Dedifferentiated amniotic fluid mesenchymal stem cell (primary cell): ENCODE data around the gene SLC40A1.

Source experiments
- DNase-seq: peaks from one replicate; pipeline ENCODE4 v3.0.0-alpha.2; 2016; ENCODE audit errors: extremely low spot score

Gene SLC40A1

DNA sequence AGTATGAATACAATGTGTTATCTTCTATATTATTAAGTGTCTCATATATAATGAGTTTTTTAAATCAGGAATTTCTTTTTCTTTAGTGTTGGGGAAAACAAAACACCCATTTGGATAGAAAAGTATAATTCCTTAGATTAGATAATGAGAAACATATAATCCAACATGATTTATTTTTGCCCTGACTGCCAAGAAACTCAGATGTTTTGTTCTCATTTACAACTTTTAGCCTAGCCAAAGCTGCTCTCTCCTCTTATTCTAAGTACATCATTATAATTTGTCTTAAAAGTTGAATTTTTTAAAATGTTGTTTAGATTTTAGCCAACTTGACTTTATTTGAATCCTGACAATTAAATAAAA is 68.6 kb downstream of the SLC40A1 start:
- no peak for DNase-seq

DNA sequence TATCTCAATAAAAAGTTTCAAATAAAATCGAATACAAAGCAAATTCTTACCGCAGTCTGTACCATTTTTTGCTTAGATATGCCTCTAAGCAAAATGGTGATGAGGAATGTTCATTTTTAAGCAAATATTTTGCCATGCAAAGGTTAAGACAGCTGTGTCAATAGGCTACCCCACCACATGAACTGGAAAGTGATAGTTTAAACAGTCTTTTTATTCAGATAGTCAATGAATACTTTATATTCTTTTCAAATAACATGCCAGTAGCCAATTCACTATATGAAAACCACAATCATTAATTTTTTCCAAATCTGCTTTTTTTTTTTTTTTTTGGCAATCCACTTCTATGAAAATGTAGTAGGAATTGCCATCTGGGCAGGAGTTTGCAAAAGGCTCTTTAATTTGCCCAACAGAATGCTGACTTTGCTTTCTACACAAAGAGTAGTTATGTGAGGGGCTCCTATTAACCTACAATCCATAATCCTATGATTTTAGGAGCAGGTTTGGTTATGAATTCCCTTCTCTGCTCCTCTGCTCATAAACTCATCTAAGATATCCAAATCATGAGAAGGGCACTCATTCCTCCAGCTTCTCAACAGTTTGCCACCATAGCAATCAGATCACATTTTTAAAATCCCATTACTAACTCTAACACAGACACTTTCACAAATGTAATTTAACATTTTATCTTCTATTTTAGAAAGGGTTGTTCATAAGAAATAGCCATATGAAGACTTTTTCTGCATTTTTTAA is 69.2 kb downstream of the SLC40A1 start:
- no peak for DNase-seq
